ENCODE data around the gene ZNF618.

The ZNF618 gene

DNA sequence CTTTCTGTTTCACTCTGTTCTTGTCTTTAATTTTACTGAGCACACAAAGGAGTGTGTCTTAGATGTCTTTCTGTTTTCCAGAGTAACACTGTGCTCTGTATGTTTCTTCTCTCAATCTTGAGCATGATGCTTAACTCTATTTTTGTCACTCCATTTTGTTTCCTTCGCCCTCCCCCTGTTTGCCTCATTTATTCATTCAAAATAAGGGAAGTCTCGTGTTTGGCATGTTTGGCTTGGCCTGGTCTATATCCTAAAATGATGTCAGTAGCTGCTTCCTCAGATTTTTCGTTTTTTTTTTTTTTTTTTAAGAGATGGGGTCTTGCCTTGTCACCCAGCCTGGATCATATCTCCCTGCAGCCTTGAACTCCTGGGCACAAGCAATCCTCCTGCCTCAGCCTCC, 22.0 kb downstream of the ZNF618 start:
- no peaks in the 10 kb centered on the region for H3K4me1 ChIP-seq (ENCODE audit: control extremely low read depth in 1 of 4, control insufficient read depth in 4 of 4, insufficient read depth in 4 of 4, low read length in 3 of 4)
- ChIA-PET POLR2A (no interaction called here), CTCF (interaction anchor here (0.7 to 1.0 kb wide), 2 partner anchors 19 to 68 kb away, joined by 3 to 4 read pairs; no protein-coding TSS in a partner anchor)
- no peak overlapping the region for H3K4me3 ChIP-seq (ENCODE audit: control insufficient read depth in 1 of 7, extremely low read depth in 1 of 7, insufficient read depth in 4 of 7, low read depth in 2 of 7, low read length in 6 of 7)
- no peaks in the 10 kb centered on the region for H3K27me3 ChIP-seq (replicated peaks in 2 of 5; ENCODE audit: control insufficient read depth in 4 of 5, insufficient read depth in 5 of 5, low read length in 4 of 5)
- WGBS (ENCODE audit: insufficient coverage), result 80% methylated on average over 1 of the region's 3 CpGs
- H3K27ac ChIP-seq (ENCODE audit: insufficient read depth in 1 of 2, low read depth in 1 of 2, low read length in 2 of 2, poor library complexity in 1 of 2, severe bottlenecking in 2 of 2), result no peak overlapping the region
- peaks cover 0 to 22% (median 8%) of the 10 kb centered on the region in 5 experiments for H3K9me3 ChIP-seq (ENCODE audit: control extremely low read depth in 1 of 5, control insufficient read depth in 4 of 5, insufficient read depth in 2 of 5, low read depth in 1 of 5, low read length in 4 of 5)
- H3K36me3 ChIP-seq (ENCODE audit: control insufficient read depth in 4 of 4, insufficient read depth in 4 of 4, low read length in 3 of 4), result peaks cover 0 to 8% (median 2%) of the 10 kb centered on the region in 4 experiments
- no peak for DNase-seq

DNA sequence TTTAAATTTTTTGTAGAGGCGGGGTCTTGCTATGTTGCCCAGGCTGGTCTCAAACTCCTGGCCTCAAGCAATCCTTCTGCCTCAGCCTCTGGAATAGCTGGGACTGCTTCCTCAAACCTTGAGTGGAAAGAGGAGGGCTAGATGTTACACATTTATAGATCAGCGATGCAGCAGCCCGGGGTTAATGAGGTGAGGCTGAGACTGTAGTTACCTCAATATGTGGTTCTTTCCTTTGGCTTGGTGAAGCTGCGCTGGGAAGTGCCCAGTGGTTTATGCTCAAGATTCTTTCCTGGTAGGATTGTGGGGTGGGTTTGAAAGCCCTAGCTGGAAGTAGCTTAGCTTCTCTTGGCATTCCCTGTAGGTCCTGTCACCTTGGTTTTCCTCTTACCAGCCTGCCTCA, 22.5 kb downstream of the ZNF618 start:
- ChIA-PET CTCF (interaction anchor here (0.7 kb wide), 1 partner anchor 67 kb away, joined by 4 read pairs; no protein-coding TSS in a partner anchor), POLR2A (no interaction called here)
- H3K36me3 ChIP-seq (ENCODE audit: control insufficient read depth in 4 of 4, insufficient read depth in 4 of 4, low read length in 3 of 4), result peaks cover 0 to 9% (median 2%) of the 10 kb centered on the region in 4 experiments
- peaks cover 0 to 27% (median 8%) of the 10 kb centered on the region in 5 experiments for H3K9me3 ChIP-seq (ENCODE audit: control extremely low read depth in 1 of 5, control insufficient read depth in 4 of 5, insufficient read depth in 2 of 5, low read depth in 1 of 5, low read length in 4 of 5)
- no peak for DNase-seq
- no peaks in the 10 kb centered on the region for H3K27me3 ChIP-seq (replicated peaks in 2 of 5; ENCODE audit: control insufficient read depth in 4 of 5, insufficient read depth in 5 of 5, low read length in 4 of 5)
- no peak overlapping the region for H3K27ac ChIP-seq (ENCODE audit: insufficient read depth in 1 of 2, low read depth in 1 of 2, low read length in 2 of 2, poor library complexity in 1 of 2, severe bottlenecking in 2 of 2)
- no peak overlapping the region for H3K4me3 ChIP-seq (ENCODE audit: control insufficient read depth in 1 of 7, extremely low read depth in 1 of 7, insufficient read depth in 4 of 7, low read depth in 2 of 7, low read length in 6 of 7)
- 100% methylated on average over 1 of the region's 4 CpGs for WGBS (ENCODE audit: insufficient coverage)
- no peaks in the 10 kb centered on the region for H3K4me1 ChIP-seq (ENCODE audit: control extremely low read depth in 1 of 4, control insufficient read depth in 4 of 4, insufficient read depth in 4 of 4, low read length in 3 of 4)

DNA sequence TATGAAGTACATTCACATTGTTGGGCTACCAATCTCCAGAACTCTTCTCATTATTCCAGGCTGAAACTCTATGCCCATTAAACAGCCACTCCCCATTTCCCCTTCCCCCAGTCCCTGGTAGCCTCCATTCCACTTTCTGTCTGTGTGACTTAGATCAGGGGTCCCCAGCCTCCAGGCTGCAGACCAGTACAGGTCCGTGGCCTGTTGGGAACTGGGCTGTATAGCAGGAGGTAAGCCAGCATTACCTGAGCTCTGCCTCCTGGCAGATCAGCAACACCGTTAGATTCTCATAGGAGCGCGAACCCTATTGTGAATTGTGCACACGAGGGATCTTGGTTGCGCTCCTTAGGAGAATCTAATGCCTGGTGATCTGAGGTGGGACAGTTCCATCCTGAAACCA, 23.1 kb downstream of the ZNF618 start:
- no peak overlapping the region for H3K4me3 ChIP-seq (ENCODE audit: control insufficient read depth in 1 of 7, extremely low read depth in 1 of 7, insufficient read depth in 4 of 7, low read depth in 2 of 7, low read length in 6 of 7)
- no peak overlapping the region for H3K27ac ChIP-seq (ENCODE audit: insufficient read depth in 1 of 2, low read depth in 1 of 2, low read length in 2 of 2, poor library complexity in 1 of 2, severe bottlenecking in 2 of 2)
- ChIA-PET CTCF (no interaction called here), POLR2A (no interaction called here)
- DNase-seq, result no peak
- H3K27me3 ChIP-seq (replicated peaks in 2 of 5; ENCODE audit: control insufficient read depth in 4 of 5, insufficient read depth in 5 of 5, low read length in 4 of 5), result no peaks in the 10 kb centered on the region
- peaks cover 0 to 28% (median 8%) of the 10 kb centered on the region in 5 experiments for H3K9me3 ChIP-seq (ENCODE audit: control extremely low read depth in 1 of 5, control insufficient read depth in 4 of 5, insufficient read depth in 2 of 5, low read depth in 1 of 5, low read length in 4 of 5)
- H3K36me3 ChIP-seq (ENCODE audit: control insufficient read depth in 4 of 4, insufficient read depth in 4 of 4, low read length in 3 of 4), result peaks cover 0 to 9% (median 2%) of the 10 kb centered on the region in 4 experiments
- 97% methylated on average over 6 of the region's 6 CpGs for WGBS (ENCODE audit: insufficient coverage)
- no peaks in the 10 kb centered on the region for H3K4me1 ChIP-seq (ENCODE audit: control extremely low read depth in 1 of 4, control insufficient read depth in 4 of 4, insufficient read depth in 4 of 4, low read length in 3 of 4)

DNA sequence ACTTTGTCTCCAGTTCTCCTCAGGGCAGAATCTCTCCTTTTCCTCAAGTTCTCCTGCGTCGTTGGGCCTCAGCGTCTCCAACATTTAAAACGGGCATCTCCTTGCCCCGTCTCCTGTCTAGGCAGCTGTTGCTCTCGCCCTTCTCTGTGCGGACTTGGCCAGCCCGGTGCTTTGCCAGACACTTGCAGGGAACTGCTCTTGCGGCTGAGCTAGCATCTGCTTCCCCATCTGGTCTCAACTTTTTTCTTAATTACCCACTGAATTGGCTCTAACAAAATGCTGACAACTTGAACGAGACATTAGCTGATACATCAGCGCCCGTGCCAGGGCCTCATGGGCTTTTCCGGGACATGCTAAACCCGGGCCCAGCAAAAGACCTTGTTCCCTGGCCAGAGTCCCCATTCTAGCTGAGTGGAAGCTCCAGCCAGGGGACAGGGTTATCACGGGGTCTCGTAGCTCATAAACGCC, 25.1 kb downstream of the ZNF618 start:
- no peak for DNase-seq
- no peak overlapping the region for H3K27ac ChIP-seq (ENCODE audit: insufficient read depth in 1 of 2, low read depth in 1 of 2, low read length in 2 of 2, poor library complexity in 1 of 2, severe bottlenecking in 2 of 2)
- over 99% methylated on average over 17 of the region's 17 CpGs for WGBS (ENCODE audit: insufficient coverage)
- CTCF ChIA-PET, result no interaction called here
- POLR2A ChIA-PET, result no interaction called here
- no peak overlapping the region for H3K4me3 ChIP-seq (ENCODE audit: control insufficient read depth in 1 of 7, extremely low read depth in 1 of 7, insufficient read depth in 4 of 7, low read depth in 2 of 7, low read length in 6 of 7)
- peaks cover 2 to 24% (median 8%) of the 10 kb centered on the region in 5 experiments for H3K9me3 ChIP-seq (ENCODE audit: control extremely low read depth in 1 of 5, control insufficient read depth in 4 of 5, insufficient read depth in 2 of 5, low read depth in 1 of 5, low read length in 4 of 5)
- peaks cover 0 to 9% (median 2%) of the 10 kb centered on the region in 4 experiments for H3K36me3 ChIP-seq (ENCODE audit: control insufficient read depth in 4 of 4, insufficient read depth in 4 of 4, low read length in 3 of 4)
- no peaks in the 10 kb centered on the region for H3K4me1 ChIP-seq (ENCODE audit: control extremely low read depth in 1 of 4, control insufficient read depth in 4 of 4, insufficient read depth in 4 of 4, low read length in 3 of 4)
- no peaks in the 10 kb centered on the region for H3K27me3 ChIP-seq (replicated peaks in 2 of 5; ENCODE audit: control insufficient read depth in 4 of 5, insufficient read depth in 5 of 5, low read length in 4 of 5)

DNA sequence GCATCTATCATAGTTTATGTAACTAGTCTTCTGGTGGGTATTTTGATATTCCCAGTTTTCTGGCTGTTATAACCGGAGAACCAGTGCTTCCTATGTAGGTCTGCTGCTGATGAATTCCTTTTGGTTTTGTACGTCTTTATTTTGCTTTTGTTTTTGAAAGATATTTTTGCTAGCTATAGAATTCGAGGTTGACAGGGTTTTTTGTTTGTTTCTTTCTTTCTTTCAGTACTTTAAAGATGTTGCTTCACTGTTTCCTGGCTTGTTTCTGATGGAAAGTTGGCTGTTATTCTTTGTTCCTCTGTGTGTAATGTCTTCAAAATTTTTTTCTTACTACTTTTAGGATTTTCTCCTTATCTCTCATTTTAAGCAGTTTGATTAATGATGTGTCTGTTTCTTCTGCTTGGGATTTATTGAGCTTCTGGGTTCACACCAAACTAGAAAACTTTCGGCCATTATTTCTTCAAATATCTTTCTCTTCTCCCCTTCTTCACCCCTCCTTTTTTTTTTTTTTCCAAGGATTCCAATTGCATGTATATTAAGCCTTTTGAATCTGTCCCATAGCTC, 27.5 kb downstream of the ZNF618 start:
- ChIA-PET CTCF (no interaction called here), POLR2A (no interaction called here)
- no peak overlapping the region for H3K27ac ChIP-seq (ENCODE audit: insufficient read depth in 1 of 2, low read depth in 1 of 2, low read length in 2 of 2, poor library complexity in 1 of 2, severe bottlenecking in 2 of 2)
- H3K4me1 ChIP-seq (ENCODE audit: control extremely low read depth in 1 of 4, control insufficient read depth in 4 of 4, insufficient read depth in 4 of 4, low read length in 3 of 4), result no peaks in the 10 kb centered on the region
- H3K9me3 ChIP-seq (ENCODE audit: control extremely low read depth in 1 of 5, control insufficient read depth in 4 of 5, insufficient read depth in 2 of 5, low read depth in 1 of 5, low read length in 4 of 5), result peaks cover 2 to 20% (median 8%) of the 10 kb centered on the region in 5 experiments
- H3K36me3 ChIP-seq (ENCODE audit: control insufficient read depth in 4 of 4, insufficient read depth in 4 of 4, low read length in 3 of 4), result peaks cover 0 to 9% (median 2%) of the 10 kb centered on the region in 4 experiments
- H3K27me3 ChIP-seq (replicated peaks in 2 of 5; ENCODE audit: control insufficient read depth in 4 of 5, insufficient read depth in 5 of 5, low read length in 4 of 5), result no peaks in the 10 kb centered on the region
- no peak overlapping the region for H3K4me3 ChIP-seq (ENCODE audit: control insufficient read depth in 1 of 7, extremely low read depth in 1 of 7, insufficient read depth in 4 of 7, low read depth in 2 of 7, low read length in 6 of 7)
- DNase-seq, result no peak
- no CpG with 5 or more reads among the region's 4 CpGs for WGBS (ENCODE audit: insufficient coverage)

DNA sequence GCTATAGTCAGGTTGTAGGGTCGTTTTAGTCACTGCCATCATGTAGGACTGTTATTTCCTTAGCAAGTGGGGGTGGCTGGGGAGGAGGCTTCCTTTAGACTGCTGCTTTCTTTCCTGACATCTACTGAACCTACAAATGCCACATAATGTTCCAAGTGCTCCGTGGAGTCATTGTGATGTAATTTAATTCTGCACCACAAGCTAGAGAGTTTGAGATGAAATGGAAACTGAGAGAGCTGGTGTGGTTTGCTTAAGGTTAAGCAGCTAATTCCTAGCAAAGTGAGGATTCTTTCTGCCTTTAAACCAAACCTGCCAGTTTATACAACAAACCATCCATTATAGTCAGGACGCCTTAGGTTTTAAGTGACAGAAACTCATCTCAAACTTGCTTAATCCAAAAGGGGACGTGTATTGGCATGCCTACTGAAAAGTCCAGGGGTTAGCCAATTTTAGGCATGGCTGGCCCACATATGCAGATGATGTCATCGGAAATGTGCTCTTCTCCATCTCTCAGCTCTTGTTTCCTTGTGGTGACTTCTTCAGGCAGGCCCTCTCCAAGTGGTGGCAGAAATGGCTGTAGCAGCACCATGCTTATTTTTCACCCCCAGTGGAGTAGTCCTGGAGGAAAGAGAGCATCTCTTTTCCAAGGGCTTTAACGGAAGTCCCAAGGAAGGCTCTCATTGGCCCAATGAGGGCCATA, 30.5 kb downstream of the ZNF618 start:
- peaks cover 0 to 9% (median 2%) of the 10 kb centered on the region in 4 experiments for H3K36me3 ChIP-seq (ENCODE audit: control insufficient read depth in 4 of 4, insufficient read depth in 4 of 4, low read length in 3 of 4)
- CTCF ChIA-PET, result interaction anchor here (1.4 kb wide), 1 partner anchor 16 kb away, joined by 3 read pairs; no protein-coding TSS in a partner anchor
- peaks cover 2 to 20% (median 6%) of the 10 kb centered on the region in 5 experiments for H3K9me3 ChIP-seq (ENCODE audit: control extremely low read depth in 1 of 5, control insufficient read depth in 4 of 5, insufficient read depth in 2 of 5, low read depth in 1 of 5, low read length in 4 of 5)
- 100% methylated on average over 3 of the region's 6 CpGs for WGBS (ENCODE audit: insufficient coverage)
- no peaks in the 10 kb centered on the region for H3K27me3 ChIP-seq (replicated peaks in 2 of 5; ENCODE audit: control insufficient read depth in 4 of 5, insufficient read depth in 5 of 5, low read length in 4 of 5)
- DNase-seq, result no peak
- H3K27ac ChIP-seq (ENCODE audit: insufficient read depth in 1 of 2, low read depth in 1 of 2, low read length in 2 of 2, poor library complexity in 1 of 2, severe bottlenecking in 2 of 2), result no peak overlapping the region
- no peak overlapping the region for H3K4me3 ChIP-seq (ENCODE audit: control insufficient read depth in 1 of 7, extremely low read depth in 1 of 7, insufficient read depth in 4 of 7, low read depth in 2 of 7, low read length in 6 of 7)
- no peaks in the 10 kb centered on the region for H3K4me1 ChIP-seq (ENCODE audit: control extremely low read depth in 1 of 4, control insufficient read depth in 4 of 4, insufficient read depth in 4 of 4, low read length in 3 of 4)
- POLR2A ChIA-PET, result no interaction called here

DNA sequence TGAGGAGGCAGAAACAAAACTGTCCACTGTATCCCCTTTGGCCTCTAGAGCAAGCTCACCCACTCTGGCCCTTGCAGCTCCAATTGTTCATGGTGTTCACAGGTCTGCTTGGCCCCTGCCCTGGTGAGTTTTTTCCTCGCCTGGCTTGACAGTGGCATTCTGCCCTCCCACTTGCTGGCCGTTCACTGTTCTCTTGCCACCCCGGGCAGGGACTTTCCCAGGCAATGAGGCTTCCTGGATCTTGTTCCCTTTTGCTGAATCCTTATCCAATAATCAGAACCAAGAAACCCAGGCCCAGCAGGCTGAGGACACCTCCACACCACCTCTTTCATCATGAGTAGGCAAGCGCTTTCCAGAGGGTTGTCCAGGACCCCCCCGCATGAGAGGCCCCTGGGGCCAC, 31.2 kb downstream of the ZNF618 start:
- Histone ChIP-seq H3K4me3 (ENCODE audit: control insufficient read depth in 1 of 7, extremely low read depth in 1 of 7, insufficient read depth in 4 of 7, low read depth in 2 of 7, low read length in 6 of 7) (no peak overlapping the region), H3K9me3 (ENCODE audit: control extremely low read depth in 1 of 5, control insufficient read depth in 4 of 5, insufficient read depth in 2 of 5, low read depth in 1 of 5, low read length in 4 of 5) (peaks cover 0 to 18% (median 3%) of the 10 kb centered on the region in 5 experiments), H3K36me3 (ENCODE audit: control insufficient read depth in 4 of 4, insufficient read depth in 4 of 4, low read length in 3 of 4) (peaks cover 0 to 9% (median 0%) of the 10 kb centered on the region in 4 experiments), H3K4me1 (ENCODE audit: control extremely low read depth in 1 of 4, control insufficient read depth in 4 of 4, insufficient read depth in 4 of 4, low read length in 3 of 4) (no peaks in the 10 kb centered on the region), H3K27me3 (replicated peaks in 2 of 5; ENCODE audit: control insufficient read depth in 4 of 5, insufficient read depth in 5 of 5, low read length in 4 of 5) (no peaks in the 10 kb centered on the region), H3K27ac (ENCODE audit: insufficient read depth in 1 of 2, low read depth in 1 of 2, low read length in 2 of 2, poor library complexity in 1 of 2, severe bottlenecking in 2 of 2) (no peak overlapping the region)
- ChIA-PET POLR2A (no interaction called here), CTCF (interaction anchor here (1.4 kb wide), 1 partner anchor 17 kb away, joined by 3 read pairs; no protein-coding TSS in a partner anchor)
- WGBS (ENCODE audit: insufficient coverage), result 100% methylated on average over 5 of the region's 5 CpGs
- no peak for DNase-seq
